PC-3 (cell line): ENCODE data around the gene SELENOT. TPM values are rescaled to one million over a fixed set of nuclear protein-coding genes. Genes with fewer than 3 reads are reported as not detected.
A peak's percentile ranks its signal among the peaks of the same experiment; 100 is the strongest.
"Not testable (repeated sequence)": the region's sequence is repeated elsewhere in the genome, so short reads cannot be mapped to it uniquely, and the experiment has no call there.

ENCODE experiments used
- ATAC-seq: fragments of 200-7000 bp; cut with Tn5 transposase; 2 replicates; pipeline ENCODE4 v1.9.1; 2020; ENCODE audit warnings: mild to moderate bottlenecking, moderate library complexity
- BruUV-seq: library from RNA; stranded (reverse); fragments of 400-500 nt; replicated peaks from 2 replicates; lab custom pipeline; 2021; lab: Mats Ljungman, UMichigan
- CTCF ChIA-PET: fragments of 300-600 bp; sonication (Branson Sonifier 250); formaldehyde crosslinking; loops from one replicate; lab custom pipeline; 2022; ENCODE audit warnings: antibody characterized with exemption; lab: Charles Lee
- POLR2A ChIA-PET: fragments of 300-600 bp; sonication (Branson Sonifier 250); formaldehyde crosslinking; loops from one replicate; lab custom pipeline; 2022; ENCODE audit warnings: antibody characterized with exemption; ENCODE audit not compliant: unreplicated experiment; lab: Charles Lee
- DNase-seq: peaks from one replicate; pipeline ENCODE4 v3.0.0-alpha.2; 2015
- H2AFZ ChIP-seq: fragments of 300-600 bp; sonication (generic); 2 replicates; pipeline ENCODE4 v1.6.0; 2016; ENCODE audit warnings: antibody characterized with exemption, low read length
- H3F3A ChIP-seq: fragments of 300-600 bp; sonication (generic); one replicate; pipeline ENCODE4 v1.6.0; 2017; ENCODE audit warnings: antibody characterized with exemption, low read length, control low read depth, mild to moderate bottlenecking; ENCODE audit not compliant: unreplicated experiment
- H3K27ac ChIP-seq: fragments of 300-600 bp; sonication (generic); 2 replicates; pipeline ENCODE4 v1.5.1; 2016; ENCODE audit warnings: mild to moderate bottlenecking, low read length
- H3K27me3 ChIP-seq: fragments of 300-600 bp; sonication (generic); 2 replicates; pipeline ENCODE4 v1.6.1; 2016; ENCODE audit warnings: low read length, mixed read lengths
- H3K36me3 ChIP-seq: fragments of 300-600 bp; sonication (generic); 2 replicates; pipeline ENCODE4 v1.6.1; 2016; ENCODE audit warnings: low read depth, mixed run types, low read length, mixed read lengths
- H3K4me1 ChIP-seq: fragments of 300-600 bp; sonication (generic); 2 replicates; pipeline ENCODE4 v1.5.1; 2016; ENCODE audit warnings: low read length; ENCODE audit not compliant: insufficient read depth
- H3K4me2 ChIP-seq: fragments of 300-600 bp; sonication (generic); 2 replicates; pipeline ENCODE4 v1.6.0; 2016; ENCODE audit warnings: low read length
- H3K4me3 ChIP-seq: fragments of 300-600 bp; sonication (generic); 2 replicates; pipeline ENCODE4 v1.5.1; 2016; ENCODE audit warnings: mild to moderate bottlenecking, low read length, mixed read lengths
- H3K79me2 ChIP-seq: fragments of 300-600 bp; sonication (generic); 2 replicates; pipeline ENCODE4 v1.6.1; 2017; ENCODE audit warnings: low read length, mixed read lengths
- H3K9ac ChIP-seq: fragments of 300-600 bp; sonication (generic); 2 replicates; pipeline ENCODE4 v1.6.0; 2016; ENCODE audit warnings: mild to moderate bottlenecking, low read length
- H3K9me2 ChIP-seq: fragments of 300-600 bp; sonication (generic); replicated peaks from 2 replicates; pipeline ENCODE4 v1.6.1; 2016; ENCODE audit warnings: mixed run types, low read length, mixed read lengths
- H3K9me3 ChIP-seq: fragments of 300-600 bp; sonication (generic); 2 replicates; pipeline ENCODE4 v1.6.1; 2016; ENCODE audit warnings: low read length, mixed read lengths
- H4K20me1 ChIP-seq: fragments of 300-600 bp; sonication (generic); 2 replicates; pipeline ENCODE4 v1.6.1; 2016; ENCODE audit warnings: low read length, mixed read lengths
- CTCF ChIP-seq: fragments of 300-600 bp; sonication (generic); conservative IDR thresholded peaks from 2 replicates; pipeline ENCODE4 v1.5.1; 2017; ENCODE audit warnings: antibody characterized with exemption, low read depth, mild to moderate bottlenecking, low read length
- EZH2 ChIP-seq: fragments of 300-600 bp; sonication (generic); IDR thresholded peaks from one replicate; pipeline ENCODE4 v1.6.1; 2017; ENCODE audit warnings: antibody characterized with exemption, mild to moderate bottlenecking, low read length; ENCODE audit not compliant: unreplicated experiment
- EZH2phosphoT487 ChIP-seq: fragments of 300-600 bp; sonication (generic); IDR thresholded peaks from 2 replicates; pipeline ENCODE4 v1.6.1; 2018; ENCODE audit warnings: mild to moderate bottlenecking, antibody characterized with exemption, low read length, borderline replicate concordance
- intact Hi-C: fragments of 100-400 bp; cut with micrococcal nuclease; formaldehyde crosslinking; loops from 2 replicates; pipeline ENCODE4 v1.9.0; 2023
- total RNA-seq: library from RNA; depleted of rRNA; stranded (reverse); fragments of >200 nt; gene quantifications from 2 replicates; pipeline ENCODE4 v1.2.3, GENCODE V29; 2014

The SELENOT gene
- total RNA-seq, 1 experiment from 2014 or later, result 109 TPM

GRCh38 chr3:150613709-150614480 is 10.8 kb downstream of the SELENOT start:
- Histone ChIP-seq H3K4me1 (peaks cover 9% of the 10 kb centered on the region; the same call in 1 of the 2 replicates), H3K4me2 (no peak overlapping the region), H3K9me3 (no peaks in the 10 kb centered on the region), H3K27me3 (no peaks in the 10 kb centered on the region), H2AFZ (no peak overlapping the region), H3K27ac (no peak overlapping the region), H3K9me2 (no peaks in the 10 kb centered on the region), H4K20me1 (peaks cover 35% of the 10 kb centered on the region), H3K9ac (no peak overlapping the region), H3K4me3 (no peak overlapping the region), H3K79me2 (peaks cover 81% of the 10 kb centered on the region), H3F3A (no peaks in the 10 kb centered on the region), H3K36me3 (peaks cover 30% of the 10 kb centered on the region)
- no peak for DNase-seq
- no TSS peak for BruUV-seq
- no peak for ATAC-seq
- intact Hi-C loops, result no loop called here
- TF ChIP-seq CTCF (no peak), EZH2 (no peak), EZH2phosphoT487 (no peak)
- POLR2A ChIA-PET, result no interaction called here
- CTCF ChIA-PET, result no interaction called here

GRCh38 chr3:150620002-150620689 is 17.0 kb downstream of the SELENOT start:
- peak; percentile 31 for DNase-seq
- Histone ChIP-seq H3K9me3 (no peaks in the 10 kb centered on the region), H3K4me2 (no peak overlapping the region), H3K9me2 (no peaks in the 10 kb centered on the region), H2AFZ (no peak overlapping the region), H3K79me2 (peaks cover 78% of the 10 kb centered on the region), H3K4me3 (no peak overlapping the region), H3K27me3 (no peaks in the 10 kb centered on the region), H3K36me3 (peaks cover 8% of the 10 kb centered on the region), H3K27ac (no peak overlapping the region), H3K9ac (no peak overlapping the region), H3F3A (no peaks in the 10 kb centered on the region), H4K20me1 (0 out of 2 replicates have a peak, but pooled peaks cover 6% of the 10 kb centered on the region), H3K4me1 (no peaks in the 10 kb centered on the region; the same call in 1 of the 2 replicates)
- CTCF ChIA-PET, result no interaction called here
- intact Hi-C loops, result no loop called here
- peak; percentile 72 for ATAC-seq
- BruUV-seq, result no TSS peak
- POLR2A ChIA-PET, result no interaction called here
- TF ChIP-seq EZH2phosphoT487, result no peak
- no peak for TF ChIP-seq EZH2
- TF ChIP-seq CTCF, result no peak

- H2AFZ ChIP-seq, H3K27me3 ChIP-seq, H3K4me3 ChIP-seq, BruUV-seq, H3K27ac ChIP-seq, DNase-seq, H4K20me1 ChIP-seq, H3K4me2 ChIP-seq, CTCF ChIA-PET, H3K4me1 ChIP-seq, H3K9me3 ChIP-seq, H3K9ac ChIP-seq, H3K9me2 ChIP-seq, H3F3A ChIP-seq: not testable (repeated sequence)
- ATAC-seq, result peak; percentile 36; the same call in 1 of the 2 replicates
- H3K79me2 ChIP-seq, result peaks cover 66% of the 10 kb centered on the region
- peaks cover 27% of the 10 kb centered on the region for H3K36me3 ChIP-seq
- POLR2A ChIA-PET, result interaction anchor here (0.5 kb wide), 1 partner anchor 140 kb away, joined by 7 read pairs; the partner anchor contains the start of gene SIAH2
- intact Hi-C loops, result loop anchor here (2.0 kb wide), 1 partner anchor 18 kb away; no protein-coding TSS in a partner anchor
Measured at GRCh38 chr3:150622955-150623354, 19.8 kb downstream of the SELENOT start.
